Breast epithelium (tissue), 4 donors: ENCODE data around the gene ANTXR1. TPM values are rescaled to one million over a fixed set of nuclear protein-coding genes. Genes with fewer than 3 reads are reported as not detected.

ENCODE experiments used
- DNase-seq, 2 donors: peaks; one replicate each; pipeline ENCODE4 v3.0.0-alpha.2; 2019; ENCODE audit warnings: low spot score in 2 of 2
- H3K27ac ChIP-seq, 2 donors: fragments of 200-600 bp; sonication (generic) in 1 of 2; one replicate each; pipeline ENCODE4 v1.5.1; 2016 to 2019; ENCODE audit warnings: mild to moderate bottlenecking in 1 of 2
- H3K27me3 ChIP-seq, 2 donors: fragments of 200-600 bp; sonication (generic) in 1 of 2; one replicate each; pipeline versions ENCODE4 v1.5.1 to v1.6.0; 2017 to 2019; ENCODE audit warnings: control low read depth in 1 of 2, mild to moderate bottlenecking in 1 of 2
- H3K36me3 ChIP-seq: fragments of 200-600 bp; one replicate; pipeline ENCODE4 v1.5.1; 2019
- H3K4me1 ChIP-seq, 2 donors: fragments of 200-600 bp; sonication (generic); one replicate each; pipeline ENCODE4 v1.5.1; 2016 to 2019; ENCODE audit warnings: control low read depth in 1 of 2
- H3K4me3 ChIP-seq, 3 donors: fragments of 200-600 bp; sonication (generic); 1 replicate in 2 of 3; 2 replicates in 1 of 3; pipeline ENCODE4 v1.5.1; 2016 to 2019; ENCODE audit warnings: mild to moderate bottlenecking in 3 of 3, moderate library complexity in 2 of 3
- H3K9me3 ChIP-seq, 2 donors: fragments of 200-600 bp; sonication (generic) in 1 of 2; one replicate each; pipeline ENCODE4 v1.5.1; 2016 to 2019; ENCODE audit warnings: control low read depth in 1 of 2
- CTCF ChIP-seq, 3 donors: fragments of 450-650 bp; IDR thresholded peaks; one replicate each; pipeline ENCODE4 v1.5.1; 2016 to 2017; ENCODE audit warnings: antibody characterized with exemption in 3 of 3, mild to moderate bottlenecking in 3 of 3, moderate library complexity in 3 of 3
- POLR2A ChIP-seq: fragments of 450-650 bp; IDR thresholded peaks from one replicate; pipeline ENCODE4 v1.6.1; 2016; ENCODE audit warnings: antibody characterized with exemption, mild to moderate bottlenecking, moderate library complexity
- POLR2AphosphoS5 ChIP-seq, 3 donors: sonication (generic); formaldehyde crosslinking; IDR thresholded peaks; one replicate each; pipeline ENCODE4 v1.6.1; 2017; ENCODE audit warnings: antibody characterized with exemption in 3 of 3
- intact Hi-C: fragments of 100-400 bp; cut with DNase I; formaldehyde crosslinking; loops from one replicate; pipeline ENCODE4 v1.15.1; 2023; ENCODE audit warnings: low total_unique reads
- total RNA-seq, 3 donors: library from RNA; depleted of rRNA; stranded (reverse); fragments of >200 nt; gene quantifications; one replicate each; pipeline ENCODE4 v1.1.0, GENCODE V29; 2016

ANTXR1 gene
- total RNA-seq, 3 donors from 2014 or later, result 52.7 to 72.8 (median 68.8) TPM

DNA sequence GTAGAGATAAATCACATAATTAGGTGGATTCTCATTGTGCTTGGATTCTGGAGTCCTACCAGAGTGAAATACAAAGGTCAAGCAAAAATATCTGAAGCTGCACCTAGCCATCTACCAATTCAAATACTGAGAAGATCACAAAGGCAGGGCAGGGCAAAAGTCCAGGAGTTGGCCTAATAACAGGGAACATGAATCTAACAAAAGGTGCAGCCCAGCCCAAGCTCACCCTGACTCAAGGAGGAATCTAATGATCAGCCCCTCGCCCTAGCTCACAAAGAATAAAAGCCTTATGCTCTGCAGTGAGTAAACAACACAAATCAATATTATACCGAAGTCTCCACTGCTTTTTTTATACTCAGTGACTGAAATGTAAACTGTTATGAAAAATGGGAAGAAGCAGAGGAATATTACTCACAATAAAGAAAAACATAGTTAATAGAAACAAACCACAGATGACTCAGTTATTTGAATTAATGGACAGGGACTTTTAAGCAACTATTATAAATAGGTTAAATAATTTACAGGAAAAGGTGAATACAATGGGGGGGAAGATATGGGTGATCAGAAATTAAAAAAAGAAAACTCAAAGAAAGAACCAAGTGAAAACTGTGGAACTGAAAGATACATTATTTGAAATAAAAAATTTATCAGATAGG, 49.5 kb downstream of the ANTXR1 start:
- Histone ChIP-seq H3K27me3 (no peaks in the 10 kb centered on the region), H3K4me3 (no peak overlapping the region), H3K9me3 (no peaks in the 10 kb centered on the region), H3K27ac (no peak overlapping the region), H3K4me1 (no peaks in the 10 kb centered on the region), H3K36me3 (no peaks in the 10 kb centered on the region)
- no peak for DNase-seq
- intact Hi-C loops, result no loop called here
- TF ChIP-seq CTCF (IDR thresholded peaks at IDR 0.05) (no peak), POLR2AphosphoS5 (IDR thresholded peaks at IDR 0.05) (no peak), POLR2A (no peak)

GRCh38 chr2:69065735-69066336, 52.9 kb downstream of the ANTXR1 start:
- H3K4me3 ChIP-seq, result no peak overlapping the region
- no peaks in the 10 kb centered on the region for H3K4me1 ChIP-seq
- TF ChIP-seq POLR2A, result no peak
- no peak for TF ChIP-seq POLR2AphosphoS5 (IDR thresholded peaks at IDR 0.05)
- no peaks in the 10 kb centered on the region for H3K27me3 ChIP-seq
- no peaks in the 10 kb centered on the region for H3K9me3 ChIP-seq
- no peak overlapping the region for H3K27ac ChIP-seq
- H3K36me3 ChIP-seq, result no peaks in the 10 kb centered on the region
- intact Hi-C loops, result no loop called here
- DNase-seq, result no peak

- Histone ChIP-seq H3K36me3 (no peaks in the 10 kb centered on the region), H3K4me1 (no peaks in the 10 kb centered on the region), H3K27ac (peak overlapping the region; percentile 58 to 77), H3K9me3 (no peaks in the 10 kb centered on the region), H3K27me3 (no peaks in the 10 kb centered on the region), H3K4me3 (no peak overlapping the region)
- intact Hi-C loops, result no loop called here
- DNase-seq, result no peak
- TF ChIP-seq POLR2AphosphoS5 (IDR thresholded peaks at IDR 0.05) (no peak), CTCF (IDR thresholded peaks at IDR 0.05) (no peak), POLR2A (no peak)
Observed at GRCh38 chr2:69067026-69067630, 54.1 kb downstream of the ANTXR1 start.

DNA sequence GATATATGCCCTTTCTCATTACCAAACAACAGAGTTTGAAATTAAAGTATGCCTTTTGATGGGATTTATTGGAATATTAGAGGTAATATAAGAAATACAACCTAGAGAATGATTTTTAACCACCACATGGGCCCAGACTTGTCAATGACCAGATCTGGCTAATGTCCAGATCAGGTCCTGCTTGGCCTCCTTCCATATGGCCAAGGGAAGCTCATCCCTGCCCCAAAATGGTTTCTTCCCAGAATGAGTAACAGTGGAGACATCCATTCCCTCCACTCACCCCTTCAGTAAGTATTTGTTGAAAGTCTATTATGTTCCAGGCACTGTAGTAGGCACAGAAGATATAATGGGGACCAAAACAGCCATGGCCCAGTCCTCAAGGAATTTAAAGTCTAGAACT, 54.9 kb downstream of the ANTXR1 start:
- Histone ChIP-seq H3K9me3 (no peaks in the 10 kb centered on the region), H3K27me3 (no peaks in the 10 kb centered on the region), H3K4me3 (no peak overlapping the region), H3K4me1 (no peaks in the 10 kb centered on the region), H3K27ac (peak overlapping the region; percentile 58 to 77), H3K36me3 (no peaks in the 10 kb centered on the region)
- no peak for TF ChIP-seq POLR2AphosphoS5 (IDR thresholded peaks at IDR 0.05)
- TF ChIP-seq POLR2A, result no peak
- TF ChIP-seq CTCF (IDR thresholded peaks at IDR 0.05), result no peak
- intact Hi-C loops, result no loop called here
- no peak for DNase-seq

- no peak for DNase-seq
- Histone ChIP-seq H3K27me3 (no peaks in the 10 kb centered on the region), H3K4me3 (no peak overlapping the region), H3K9me3 (no peaks in the 10 kb centered on the region), H3K4me1 (no peaks in the 10 kb centered on the region), H3K27ac (no peak overlapping the region), H3K36me3 (no peaks in the 10 kb centered on the region)
- TF ChIP-seq POLR2A (no peak), POLR2AphosphoS5 (IDR thresholded peaks at IDR 0.05) (no peak), CTCF (IDR thresholded peaks at IDR 0.05) (no peak)
- intact Hi-C loops, result no loop called here
Observed at GRCh38 chr2:69070969-69071368, 58.0 kb downstream of the ANTXR1 start.
